Heart left ventricle (tissue), 16 donors: ENCODE data around the gene AEBP1. TPM values are rescaled to one million over a fixed set of nuclear protein-coding genes. Genes with fewer than 3 reads are reported as not detected.

ENCODE experiments used
- ATAC-seq, 4 donors: fragments of 200-7000 bp; cut with Tn5 transposase; one replicate each; pipeline ENCODE4 v1.9.1; 2020 to 2022; ENCODE audit warnings: moderate library complexity in 4 of 4, mild to moderate bottlenecking in 3 of 4, moderate number of reproducible peaks in 1 of 4
- DNase-seq, 5 donors: peaks; one replicate each; pipeline ENCODE4 v3.0.0-alpha.2; 2020
- H3K27ac ChIP-seq, 12 donors: fragments of 200-600 bp; sonication (generic) in 4 of 12; one replicate each; pipeline versions ENCODE4 v1.5.0 to v1.8.0; 2016 to 2022; ENCODE audit warnings: mild to moderate bottlenecking in 2 of 12
- H3K27me3 ChIP-seq, 9 donors: fragments of 200-600 bp; sonication (generic) in 2 of 9; one replicate each; pipeline versions ENCODE4 v1.5.1 to v1.8.0; 2016 to 2022; ENCODE audit warnings: mild to moderate bottlenecking in 3 of 9
- H3K36me3 ChIP-seq, 9 donors: fragments of 200-600 bp; sonication (generic) in 2 of 9; one replicate each; pipeline versions ENCODE4 v1.5.0 to v1.8.0; 2018 to 2022; ENCODE audit warnings: mild to moderate bottlenecking in 2 of 9
- H3K4me1 ChIP-seq, 12 donors: fragments of 200-600 bp; sonication (generic) in 4 of 12; one replicate each; pipeline versions ENCODE4 v1.5.0 to v1.8.0; 2016 to 2022; ENCODE audit warnings: mild to moderate bottlenecking in 3 of 12
- H3K4me3 ChIP-seq, 12 donors: fragments of 200-600 bp; sonication (generic) in 4 of 12; one replicate each; pipeline versions ENCODE4 v1.5.0 to v1.8.0; 2017 to 2022; ENCODE audit warnings: mild to moderate bottlenecking in 9 of 12, moderate library complexity in 4 of 12
- H3K9me3 ChIP-seq, 12 donors: fragments of 200-600 bp; sonication (generic) in 4 of 12; one replicate each; pipeline versions ENCODE4 v1.5.0 to v1.8.0; 2016 to 2022; ENCODE audit warnings: mild to moderate bottlenecking in 1 of 12
- CTCF ChIP-seq, 12 donors: fragments of 200-600 bp; sonication (generic) in 4 of 12; IDR thresholded peaks; one replicate each; pipeline versions ENCODE4 v1.5.0 to v1.8.0; 2018 to 2022; ENCODE audit warnings: antibody characterized with exemption in 12 of 12, mild to moderate bottlenecking in 5 of 12
- POLR2A ChIP-seq, 2 donors: fragments of 450-650 bp; IDR thresholded peaks; one replicate each; pipeline ENCODE4 v1.6.1; 2017; ENCODE audit warnings: antibody characterized with exemption in 2 of 2, mild to moderate bottlenecking in 2 of 2, moderate library complexity in 2 of 2
- WGBS, 4 donors: extraction: QIAGEN DNeasy Blood & Tissue Kit in 2 of 4; methylation state at CpG; one replicate each; pipeline versions ENCODE4 v1.1.5 to v1.1.7; 2013 to 2018; 5-methylcytosine and 5-hydroxymethylcytosine counted together
- intact Hi-C, 10 donors: fragments of 100-400 bp; cut with DNase I; formaldehyde crosslinking; loops; one replicate each; pipeline versions ENCODE4 v1.11.1 to v1.14.2; 2022
- polyA plus RNA-seq, 2 donors: library from polyadenylated mRNA; stranded (reverse); fragments of 200-250 nt; gene quantifications; one replicate each; pipeline ENCODE4 v1.2.3, GENCODE V29; 2013
- total RNA-seq, 9 donors: library from RNA; depleted of rRNA in 2 of 9; stranded (reverse); fragments of >200 nt in 2 of 9; fragmentation: NEBNext Ultra II Directional in 3 of 9; extraction: Animal tissue kit (Norgen Biotek cat#: 25700) in 3 of 9; gene quantifications; one replicate each; pipeline versions ENCODE4 v1.1.0 to v1.2.4, GENCODE V29; 2016 to 2023
- donor health status: ischemic (EF 13 %, LVEDD 7.1; RV severe dilation, severe dysfunction).
- donor health status: healthy with polysubstance abuse.
- donor health status: DM: no; HTN: yes; CAD: no.
- donor health status: DM: no; HTN: no; CAD: no.
- donor health status: ischemic (EF 25% LVEDD 6.9; RV normal size, moderate dysfunction).
- donor health status: ischemic (EF 25% LVEDD 5.7; RV mildly dilated, moderate dysfunction).
- donor health status: healthy.
- donor health status: DM: yes; HTN: yes; CAD: no.
- donor health status: ischemic (EF 35%, LVEDD 5.7; RV mildly dilated, moderate dysfunction).
- donor health status: nonischemic (EF 11% LVEDD 7.7; RV severe dilation, severe dysfunction).
- donor health status: DM: yes; HTN: yes; CAD: no.
- donor health status: PGD.
- donor health status: ischemic (EF 29% LVEDD 5.4; RV normal size, mild dysfunction).
- donor health status: nonischemic (EF 23%, LVEDD 6.1; RV moderate dilation, normal function).

Gene AEBP1
- total and polyA plus RNA-seq, 11 donors = 10.9 to 51.1 (median 23.2) TPM

GRCh38 chr7:44086627-44087026, 17.5 kb upstream of the AEBP1 start:
- H3K9me3 ChIP-seq = no peaks in the 10 kb centered on the region
- no peaks in the 10 kb centered on the region for H3K27me3 ChIP-seq
- WGBS, 4 donors = 93 to 97% (median 97%) methylated on average over 3 of the region's 3 CpGs
- no peak for TF ChIP-seq CTCF (IDR thresholded peaks at IDR 0.05)
- TF ChIP-seq POLR2A (IDR thresholded peaks at IDR 0.05) = no peak
- H3K36me3 ChIP-seq = no peaks in the 10 kb centered on the region
- peaks cover 0 to 38% (median 11%) of the 10 kb centered on the region in 12 donors for H3K4me1 ChIP-seq
- peak overlapping the region in 6 of 12 donors; percentile 60 to 92 (median 81) for H3K27ac ChIP-seq
- intact Hi-C loops = no loop called here
- no peak for ATAC-seq
- H3K4me3 ChIP-seq = no peak overlapping the region
- DNase-seq = peak in 1 of 5 donors; percentile 10

GRCh38 chr7:44087911-44088838, 16.0 kb upstream of the AEBP1 start:
- no peaks in the 10 kb centered on the region for H3K36me3 ChIP-seq
- H3K4me3 ChIP-seq = no peak overlapping the region
- intact Hi-C loops = no loop called here
- H3K27ac ChIP-seq = peak overlapping the region; percentile 51 to 92 (median 78)
- H3K4me1 ChIP-seq = peaks cover 0 to 37% (median 6%) of the 10 kb centered on the region in 12 donors
- ATAC-seq (peak; percentile 43 to 83 (median 68)), DNase-seq (peak; percentile 51 to 88 (median 74))
- no peak for TF ChIP-seq CTCF (IDR thresholded peaks at IDR 0.05)
- TF ChIP-seq POLR2A (IDR thresholded peaks at IDR 0.05) = no peak
- 48 to 62% (median 54%) methylated on average over 20 of the region's 20 CpGs for WGBS, 4 donors
- no peaks in the 10 kb centered on the region for H3K27me3 ChIP-seq
- no peaks in the 10 kb centered on the region for H3K9me3 ChIP-seq

- H3K9me3 ChIP-seq = no peaks in the 10 kb centered on the region
- H3K27ac ChIP-seq = peak overlapping the region in 1 of 12 donors; percentile 46
- DNase-seq (no peak), ATAC-seq (no peak)
- TF ChIP-seq POLR2A (IDR thresholded peaks at IDR 0.05) (no peak), CTCF (IDR thresholded peaks at IDR 0.05) (no peak)
- H3K4me1 ChIP-seq = peaks cover 0 to 32% (median 2%) of the 10 kb centered on the region in 12 donors
- no peaks in the 10 kb centered on the region for H3K27me3 ChIP-seq
- no peak overlapping the region for H3K4me3 ChIP-seq
- WGBS, 4 donors = 83 to 94% (median 88%) methylated on average over 5 to 6 of the region's 6 CpGs
- no peaks in the 10 kb centered on the region for H3K36me3 ChIP-seq
- intact Hi-C loops = no loop called here
These were observed 11.0 kb upstream of the AEBP1 start for GRCh38 chr7:44093102-44093641.

GRCh38 chr7:44094365-44094764, 9.8 kb upstream of the AEBP1 start:
- ATAC-seq = no peak
- TF ChIP-seq POLR2A (IDR thresholded peaks at IDR 0.05) (no peak), CTCF (IDR thresholded peaks at IDR 0.05) (no peak)
- intact Hi-C loops = no loop called here
- Histone ChIP-seq H3K27me3 (no peaks in the 10 kb centered on the region), H3K4me1 (peaks cover 0 to 25% (median under 1%) of the 10 kb centered on the region in 12 donors), H3K9me3 (no peaks in the 10 kb centered on the region), H3K4me3 (no peak overlapping the region), H3K36me3 (no peaks in the 10 kb centered on the region), H3K27ac (peak overlapping the region in 4 of 12 donors; percentile 30 to 54 (median 42))
- 64 to 86% (median 78%) methylated on average over 2 of the region's 2 CpGs for WGBS, 4 donors
- DNase-seq = no peak
